ENCODE measurements around the gene POU1F1.
A peak's percentile ranks its signal among the peaks of the same experiment; 100 is the strongest.
"Not testable (repeated sequence)": the region's sequence is repeated elsewhere in the genome, so short reads cannot be mapped to it uniquely, and the experiment has no call there.

Gene POU1F1

GRCh38 chr3:87250009-87250408 is 26.4 kb downstream of the POU1F1 start:
- DNase-seq (ENCODE audit: low spot score): no peak

GRCh38 chr3:87248831-87249230 is 27.6 kb downstream of the POU1F1 start:
- DNase-seq (ENCODE audit: low spot score): no peak

DNA sequence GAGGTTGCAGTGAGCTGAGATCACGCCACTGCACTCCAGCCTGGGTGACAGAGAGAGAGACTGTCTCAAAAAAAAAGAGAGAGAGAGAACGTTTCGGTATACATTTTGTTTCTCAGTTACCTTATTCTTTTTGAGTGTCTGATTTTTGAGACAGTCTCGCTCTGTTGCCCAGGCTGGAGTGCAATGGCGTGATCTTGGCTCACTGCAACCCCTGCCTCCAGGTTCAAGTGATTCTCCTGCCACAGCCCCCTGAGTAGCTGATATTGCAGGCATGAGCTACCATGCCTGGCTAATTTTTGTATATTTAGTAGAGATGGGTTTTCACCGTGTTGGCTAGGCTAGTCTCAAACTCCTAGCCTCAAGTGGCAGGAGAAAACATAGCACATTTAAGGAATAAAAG is 28.2 kb downstream of the POU1F1 start:
- not testable (repeated sequence) for DNase-seq (ENCODE audit: low spot score)

DNA sequence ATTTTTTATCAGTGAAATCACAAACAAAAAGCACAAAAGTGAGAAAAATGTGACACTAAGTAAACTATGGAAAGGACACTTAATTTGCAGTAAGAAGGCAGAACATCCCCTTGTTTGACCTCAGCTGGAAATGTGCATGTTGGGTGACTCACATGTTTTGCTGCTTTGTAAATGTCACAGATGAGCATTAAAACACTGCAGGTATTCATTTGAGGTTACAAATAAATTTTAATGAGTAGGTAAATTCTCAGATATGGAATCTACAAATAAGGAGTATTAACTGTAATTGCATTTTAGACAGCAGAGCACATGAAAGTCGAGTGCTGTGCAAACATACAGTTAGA is 29.0 kb downstream of the POU1F1 start:
- no peak for DNase-seq (ENCODE audit: low spot score)

DNA sequence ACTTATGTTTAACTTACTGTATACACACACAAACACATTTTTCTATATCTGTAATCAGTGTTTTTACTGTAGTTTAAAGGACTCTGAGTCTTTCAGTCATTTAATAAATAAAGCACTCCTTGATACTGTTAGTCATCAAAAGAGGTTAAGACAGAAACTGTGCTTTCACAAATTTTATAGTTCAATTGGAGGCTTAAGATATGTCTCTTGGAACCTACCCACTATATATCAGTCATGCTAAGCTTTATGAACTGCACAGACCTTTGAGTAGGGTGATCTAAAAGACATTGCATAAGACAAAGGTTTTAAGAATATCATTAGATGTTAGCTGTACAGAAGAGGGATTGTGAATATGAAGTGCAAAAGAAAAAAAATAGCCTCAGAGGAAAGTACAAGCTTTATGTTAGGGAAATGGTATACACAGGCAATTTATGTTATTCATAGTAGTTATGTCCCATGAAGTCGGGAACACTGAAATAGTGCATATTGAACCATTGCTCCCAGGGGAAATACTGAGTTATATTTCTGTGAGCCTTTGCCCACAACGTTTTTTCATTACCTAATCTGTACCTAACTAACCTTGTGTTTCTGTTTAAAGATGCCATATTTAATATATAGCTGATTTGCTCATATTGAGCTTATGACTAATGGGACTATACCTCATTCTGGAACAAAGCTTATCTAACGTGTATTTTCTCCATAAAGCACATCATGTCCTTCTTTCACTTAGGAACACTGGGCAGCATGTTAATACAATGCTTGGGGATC is 29.5 kb downstream of the POU1F1 start:
- no peak for DNase-seq (ENCODE audit: low spot score)

- no peak for DNase-seq (ENCODE audit: low spot score)
Measured at GRCh38 chr3:87236093-87236492, 40.3 kb downstream of the POU1F1 start.

DNA sequence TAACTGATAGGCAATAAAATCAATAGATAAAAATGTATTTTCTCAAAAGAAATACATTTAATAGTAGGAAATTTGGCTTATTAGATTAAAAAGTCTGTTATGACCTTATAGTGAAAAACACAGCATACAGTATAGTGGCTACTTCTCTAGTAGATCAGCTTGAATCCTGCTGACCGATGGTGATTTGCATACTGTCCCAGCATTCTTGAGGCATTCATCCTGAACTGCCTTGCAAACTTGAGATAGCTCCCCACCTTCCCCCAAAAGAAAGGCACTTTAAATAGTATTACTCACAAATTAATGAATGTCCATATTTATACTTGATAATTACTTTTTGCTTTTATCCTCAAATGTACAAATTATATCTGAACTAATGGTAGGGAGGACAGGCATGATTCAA is 42.6 kb downstream of the POU1F1 start:
- no peak for DNase-seq (ENCODE audit: low spot score)

DNA sequence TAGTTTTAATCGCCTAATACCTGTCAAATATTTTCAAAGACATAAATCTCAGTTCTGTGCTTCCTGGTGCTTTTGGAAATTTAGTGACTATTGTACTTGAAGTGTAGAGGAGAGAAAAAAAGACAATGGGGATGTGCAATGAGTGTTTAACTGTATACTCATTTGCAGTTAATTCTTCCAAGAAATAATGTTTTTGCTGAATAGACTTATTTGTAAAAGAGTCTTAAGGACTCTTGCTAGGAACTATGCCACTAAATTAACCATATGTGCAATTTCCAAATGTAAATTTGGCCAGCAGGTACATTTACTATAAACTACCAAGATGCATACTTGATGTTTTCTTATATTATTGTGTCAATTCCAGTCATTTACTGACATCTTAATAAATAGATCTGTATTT is 47.3 kb downstream of the POU1F1 start:
- no peak for DNase-seq (ENCODE audit: low spot score)

DNA sequence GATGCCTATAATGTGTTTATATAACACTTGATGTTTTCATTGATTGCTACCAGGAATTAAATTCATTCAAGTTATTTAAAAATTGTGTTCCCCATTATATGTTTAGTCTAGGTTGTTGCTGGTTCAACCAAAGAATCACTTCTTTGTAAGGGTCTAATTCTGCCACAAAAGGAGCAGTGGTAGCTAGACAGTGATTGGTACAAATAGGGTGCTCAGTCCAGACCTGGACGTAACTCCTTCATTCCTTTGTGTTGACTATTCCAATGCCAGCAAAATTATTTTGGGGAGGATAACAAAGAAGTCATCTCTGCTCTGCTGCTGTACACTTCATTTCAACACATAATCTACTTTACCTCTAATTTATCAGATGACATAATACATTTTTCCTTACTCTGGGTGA is 48.1 kb downstream of the POU1F1 start:
- DNase-seq (ENCODE audit: low spot score): no peak

GRCh38 chr3:87227835-87228144 is 48.6 kb downstream of the POU1F1 start:
- no peak for DNase-seq (ENCODE audit: low spot score)

- peak; percentile 47 for DNase-seq (ENCODE audit: low spot score)
Measured at GRCh38 chr3:87227104-87227834, 49.1 kb downstream of the POU1F1 start, which contains the start of gene CHMP2B. Gene CHMP2B, plus strand, starts transcription at chr3:87227309. Its CDS starts 214 bp downstream, at chr3:87227523.

GRCh38 chr3:87225659-87226058 is 50.7 kb downstream of the POU1F1 start:
- no peak for DNase-seq (ENCODE audit: low spot score)

DNA sequence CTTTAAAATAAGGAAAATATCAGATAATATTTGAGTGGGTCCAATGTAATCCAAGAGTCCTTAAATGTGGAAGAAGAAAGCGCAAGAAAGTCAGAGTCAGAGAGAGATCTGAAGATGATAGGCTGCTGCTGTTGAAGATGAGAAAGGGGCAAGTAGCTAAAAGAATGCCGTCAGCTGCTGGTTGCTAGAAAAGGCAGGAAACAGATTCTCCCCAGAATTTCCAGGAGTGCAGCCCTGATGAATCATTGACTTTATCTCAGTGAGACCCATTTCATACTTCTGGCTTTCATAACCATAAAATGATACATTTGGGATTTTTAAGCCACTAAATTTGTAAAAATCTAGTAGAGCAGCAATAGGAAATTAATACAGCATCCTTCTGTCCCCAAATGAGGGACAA is 56.8 kb downstream of the POU1F1 start:
- DNase-seq (ENCODE audit: low spot score): no peak

DNA sequence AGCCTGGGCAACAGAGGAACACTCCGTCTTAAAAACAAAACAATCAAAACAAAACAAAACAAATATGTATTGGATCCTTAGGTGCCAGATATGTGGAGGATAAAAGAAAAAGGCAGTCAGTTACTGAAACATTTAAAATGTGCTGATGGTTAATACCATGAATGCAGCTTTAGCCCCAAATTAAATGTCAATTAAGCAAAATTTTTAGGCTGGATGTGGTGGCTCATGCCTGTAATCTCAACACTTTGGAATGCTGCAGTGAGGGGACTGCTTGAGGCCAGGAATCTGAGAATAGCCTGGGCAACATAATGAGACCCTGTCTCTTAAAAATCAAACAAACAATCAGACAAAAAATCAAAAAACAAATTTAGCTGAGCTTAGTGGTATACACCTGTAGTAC is 57.8 kb downstream of the POU1F1 start:
- DNase-seq (ENCODE audit: low spot score): no peak

All from HuH-7.5 (cell line).